Measurements from ENCODE around the gene GPR52. TPM values are rescaled to one million over a fixed set of nuclear protein-coding genes. Genes with fewer than 3 reads are reported as not detected.

The GPR52 gene
- total RNA-seq, 1 experiment from 2014 or later, result 2.0 TPM

GRCh38 chr1:174428033-174428432 is 19.7 kb upstream of the GPR52 start:
- Histone ChIP-seq H3K27me3 (no peaks in the 10 kb centered on the region), H3K9me3 (replicated peaks) (no peaks in the 10 kb centered on the region), H3K27ac (no peak overlapping the region), H3K4me3 (no peak overlapping the region), H3K4me1 (peaks cover 6% of the 10 kb centered on the region), H3K36me3 (no peaks in the 10 kb centered on the region)
- no peak for DNase-seq

- Histone ChIP-seq H3K4me1 (peaks cover 6% of the 10 kb centered on the region), H3K27ac (no peak overlapping the region), H3K27me3 (no peaks in the 10 kb centered on the region), H3K4me3 (no peak overlapping the region), H3K36me3 (no peaks in the 10 kb centered on the region), H3K9me3 (replicated peaks) (no peaks in the 10 kb centered on the region)
- no peak for DNase-seq
These were observed 19.0 kb upstream of the GPR52 start for GRCh38 chr1:174428739-174429138.

- Histone ChIP-seq H3K27ac (no peak overlapping the region), H3K4me1 (no peaks in the 10 kb centered on the region), H3K4me3 (no peak overlapping the region), H3K9me3 (replicated peaks) (no peaks in the 10 kb centered on the region), H3K27me3 (no peaks in the 10 kb centered on the region), H3K36me3 (no peaks in the 10 kb centered on the region)
- DNase-seq, result no peak
These were observed 14.3 kb upstream of the GPR52 start for GRCh38 chr1:174433451-174433850.

- Histone ChIP-seq H3K4me3 (no peak overlapping the region), H3K27me3 (no peaks in the 10 kb centered on the region), H3K36me3 (no peaks in the 10 kb centered on the region), H3K27ac (no peak overlapping the region), H3K9me3 (replicated peaks) (no peaks in the 10 kb centered on the region), H3K4me1 (no peaks in the 10 kb centered on the region)
- no peak for DNase-seq
These were observed 2.4 kb upstream of the GPR52 start for GRCh38 chr1:174445351-174445750.

GRCh38 chr1:174445817-174446216 is 1.9 kb upstream of the GPR52 start:
- no peak overlapping the region for H3K27ac ChIP-seq
- DNase-seq, result no peak
- no peaks in the 10 kb centered on the region for H3K4me1 ChIP-seq
- H3K4me3 ChIP-seq, result no peak overlapping the region
- H3K9me3 ChIP-seq (replicated peaks), result no peaks in the 10 kb centered on the region
- no peaks in the 10 kb centered on the region for H3K36me3 ChIP-seq
- H3K27me3 ChIP-seq, result no peaks in the 10 kb centered on the region

GRCh38 chr1:174448531-174448883 is 743 bp downstream of the GPR52 start:
- no peaks in the 10 kb centered on the region for H3K36me3 ChIP-seq
- no peak overlapping the region for H3K4me3 ChIP-seq
- no peaks in the 10 kb centered on the region for H3K4me1 ChIP-seq
- H3K27me3 ChIP-seq, result no peaks in the 10 kb centered on the region
- no peak overlapping the region for H3K27ac ChIP-seq
- no peak for DNase-seq
- H3K9me3 ChIP-seq (replicated peaks), result no peaks in the 10 kb centered on the region

GRCh38 chr1:174448974-174449373 is 1.2 kb downstream of the GPR52 start:
- Histone ChIP-seq H3K4me3 (no peak overlapping the region), H3K27ac (no peak overlapping the region), H3K27me3 (no peaks in the 10 kb centered on the region), H3K4me1 (no peaks in the 10 kb centered on the region), H3K9me3 (replicated peaks) (no peaks in the 10 kb centered on the region), H3K36me3 (no peaks in the 10 kb centered on the region)
- no peak for DNase-seq

GRCh38 chr1:174451408-174451807 is 3.6 kb downstream of the GPR52 start:
- no peaks in the 10 kb centered on the region for H3K4me1 ChIP-seq
- no peak for DNase-seq
- no peak overlapping the region for H3K4me3 ChIP-seq
- no peaks in the 10 kb centered on the region for H3K27me3 ChIP-seq
- H3K36me3 ChIP-seq, result no peaks in the 10 kb centered on the region
- no peak overlapping the region for H3K27ac ChIP-seq
- H3K9me3 ChIP-seq (replicated peaks), result no peaks in the 10 kb centered on the region

GRCh38 chr1:174465855-174466254 is 18.1 kb downstream of the GPR52 start:
- DNase-seq, result no peak
- Histone ChIP-seq H3K4me1 (no peaks in the 10 kb centered on the region), H3K4me3 (no peak overlapping the region), H3K36me3 (no peaks in the 10 kb centered on the region), H3K9me3 (replicated peaks) (no peaks in the 10 kb centered on the region), H3K27ac (no peak overlapping the region), H3K27me3 (no peaks in the 10 kb centered on the region)

- no peaks in the 10 kb centered on the region for H3K27me3 ChIP-seq
- no peak for DNase-seq
These were observed 18.8 kb downstream of the GPR52 start for GRCh38 chr1:174466607-174467006.

GRCh38 chr1:174469052-174469451 is 21.3 kb downstream of the GPR52 start:
- Histone ChIP-seq H3K4me1 (no peaks in the 10 kb centered on the region), H3K27me3 (no peaks in the 10 kb centered on the region), H3K36me3 (no peaks in the 10 kb centered on the region), H3K4me3 (no peak overlapping the region), H3K9me3 (replicated peaks) (no peaks in the 10 kb centered on the region), H3K27ac (no peak overlapping the region)
- DNase-seq, result no peak

More at GRCh38 chr1:174466607-174467006, 18.8 kb downstream of the GPR52 start:
- Histone ChIP-seq H3K36me3 (no peaks in the 10 kb centered on the region), H3K9me3 (replicated peaks) (no peaks in the 10 kb centered on the region), H3K27ac (no peak overlapping the region), H3K4me1 (no peaks in the 10 kb centered on the region), H3K4me3 (no peak overlapping the region)

- H3K27me3 ChIP-seq, result no peaks in the 10 kb centered on the region
- H3K4me3 ChIP-seq, result no peak overlapping the region
- H3K36me3 ChIP-seq, result no peaks in the 10 kb centered on the region
- no peak overlapping the region for H3K27ac ChIP-seq
- no peaks in the 10 kb centered on the region for H3K9me3 ChIP-seq (replicated peaks)
- no peak for DNase-seq
- H3K4me1 ChIP-seq, result no peaks in the 10 kb centered on the region
These were observed 21.9 kb downstream of the GPR52 start for GRCh38 chr1:174469687-174470086.

GRCh38 chr1:174479281-174479680 is 31.5 kb downstream of the GPR52 start:
- Histone ChIP-seq H3K36me3 (no peaks in the 10 kb centered on the region), H3K4me1 (no peaks in the 10 kb centered on the region), H3K9me3 (replicated peaks) (no peaks in the 10 kb centered on the region), H3K27me3 (no peaks in the 10 kb centered on the region), H3K4me3 (no peak overlapping the region), H3K27ac (no peak overlapping the region)
- DNase-seq, result no peak

GRCh38 chr1:174480324-174480723 is 32.6 kb downstream of the GPR52 start:
- no peaks in the 10 kb centered on the region for H3K4me1 ChIP-seq
- no peak overlapping the region for H3K27ac ChIP-seq
- no peak overlapping the region for H3K4me3 ChIP-seq
- no peaks in the 10 kb centered on the region for H3K9me3 ChIP-seq (replicated peaks)
- H3K36me3 ChIP-seq, result no peaks in the 10 kb centered on the region
- DNase-seq, result no peak
- no peaks in the 10 kb centered on the region for H3K27me3 ChIP-seq

- DNase-seq, result no peak
- Histone ChIP-seq H3K36me3 (no peaks in the 10 kb centered on the region), H3K27ac (no peak overlapping the region), H3K4me1 (no peaks in the 10 kb centered on the region), H3K4me3 (no peak overlapping the region), H3K9me3 (replicated peaks) (no peaks in the 10 kb centered on the region), H3K27me3 (no peaks in the 10 kb centered on the region)
These were observed 43.8 kb downstream of the GPR52 start for GRCh38 chr1:174491606-174492005.

- DNase-seq, result no peak
- H3K27me3 ChIP-seq, result no peaks in the 10 kb centered on the region
- H3K27ac ChIP-seq, result no peak overlapping the region
- no peaks in the 10 kb centered on the region for H3K9me3 ChIP-seq (replicated peaks)
- H3K4me1 ChIP-seq, result no peaks in the 10 kb centered on the region
- H3K36me3 ChIP-seq, result no peaks in the 10 kb centered on the region
- H3K4me3 ChIP-seq, result no peak overlapping the region
These were observed 49.7 kb downstream of the GPR52 start for GRCh38 chr1:174497478-174497877.

Measured in SJCRH30 (cell line).